Right ventricle myocardium inferior (tissue), 1 donor: Measurements from ENCODE around the gene UBAP1L. TPM values are rescaled to one million over a fixed set of nuclear protein-coding genes. Genes with fewer than 3 reads are reported as not detected.
"Not testable (repeated sequence)": the region's sequence is repeated elsewhere in the genome, so short reads cannot be mapped to it uniquely, and the experiment has no call there.

Experiments
- ATAC-seq: fragments of 200-7000 bp; cut with Tn5 transposase; one replicate; pipeline ENCODE4 v1.9.1; 2020; ENCODE audit warnings: mild to moderate bottlenecking, moderate library complexity
- DNase-seq: peaks from one replicate; pipeline ENCODE4 v3.0.0; 2021; ENCODE audit errors: missing footprints
- intact Hi-C: fragments of 100-400 bp; cut with DNase I; formaldehyde crosslinking; loops from one replicate; pipeline ENCODE4 v1.11.0; 2022
- long read RNA-seq: library from polyadenylated mRNA; unstranded; transcript quantifications from one replicate; pipeline ENCODE4 v2.0.0, GENCODE V29; 2021
- total RNA-seq: library from RNA; stranded (reverse); fragmentation: NEBNext Ultra II Directional; extraction: Animal tissue kit (Norgen Biotek cat#: 25700); gene quantifications from one replicate; pipeline ENCODE4 v1.2.1, GENCODE V29; 2021
- donor health status: DM: no; HTN: yes; CAD: no; lungs with severe emphysema.

The UBAP1L gene
- 1.5 TPM for total RNA-seq
- long read RNA-seq: 0 reads

- ATAC-seq: no peak
These were observed at the start of gene UBAP1L for GRCh38 chr15:65115086-65115485. Gene UBAP1L (minus strand): TSS chr15:65115200. CDS start chr15:65106215, 8,985 bp downstream.

DNA sequence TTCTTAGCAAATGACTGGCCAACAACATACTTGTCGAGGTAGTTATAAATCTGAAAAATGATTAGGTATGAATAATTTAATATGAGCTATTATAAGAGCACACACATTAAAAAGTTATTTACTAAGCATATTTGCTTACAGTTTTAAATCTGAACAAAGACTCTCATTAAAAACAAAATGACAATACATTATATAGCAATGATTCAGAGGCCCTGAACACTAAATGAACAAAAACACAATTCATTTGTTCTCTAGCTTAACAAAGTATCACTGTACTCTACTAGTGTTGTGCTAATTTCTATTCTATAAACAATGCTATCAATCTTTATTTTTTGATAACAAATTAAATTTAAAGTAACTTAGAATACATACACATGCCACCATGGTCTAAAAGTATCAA lies 49.1 kb upstream of the UBAP1L start:
- intact Hi-C loops: no loop called here
- ATAC-seq (no peak), DNase-seq (no peak)

More at GRCh38 chr15:65115086-65115485, at the start of gene UBAP1L:
- intact Hi-C loops: no loop called here
- no peak for DNase-seq

DNA sequence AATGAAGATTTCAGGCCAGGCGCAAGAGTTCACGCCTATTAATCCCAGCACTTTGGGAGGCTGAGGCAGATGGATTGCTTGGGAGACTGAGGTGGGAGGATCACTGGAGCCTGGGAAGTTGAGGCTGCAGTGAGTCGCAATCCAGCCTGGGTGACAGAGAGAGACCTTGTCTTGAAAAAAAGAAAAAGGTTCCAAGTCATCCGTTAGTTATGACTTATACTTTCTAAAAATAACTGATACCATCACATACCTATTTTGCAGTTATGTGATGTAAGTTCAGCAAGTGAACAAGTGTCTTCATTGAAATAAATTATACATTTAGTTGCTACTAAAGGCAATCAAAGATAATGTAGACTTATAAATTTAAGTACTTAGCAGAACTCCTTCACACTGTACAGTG lies 48.0 kb upstream of the UBAP1L start:
- ATAC-seq: no peak
- intact Hi-C loops: no loop called here
- no peak for DNase-seq

DNA sequence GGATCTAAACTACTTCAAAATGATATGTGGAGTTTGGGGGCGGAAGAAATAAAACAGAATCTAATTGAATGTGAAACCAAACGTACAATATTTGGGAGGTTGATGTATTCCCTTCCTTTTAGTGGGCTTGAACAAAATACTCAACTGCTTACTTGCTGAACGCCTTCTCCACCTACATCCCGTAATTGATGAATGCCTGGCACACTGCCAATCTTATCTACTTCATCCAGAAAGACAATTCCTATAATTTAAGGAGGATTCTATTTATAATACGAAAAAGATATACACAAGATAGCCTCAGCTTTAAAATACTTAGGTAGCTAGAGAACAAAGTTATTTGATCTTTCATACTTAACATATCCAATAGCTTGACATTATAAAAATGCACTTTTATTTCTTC lies 41.7 kb upstream of the UBAP1L start:
- DNase-seq: no peak
- intact Hi-C loops: no loop called here
- no peak for ATAC-seq

DNA sequence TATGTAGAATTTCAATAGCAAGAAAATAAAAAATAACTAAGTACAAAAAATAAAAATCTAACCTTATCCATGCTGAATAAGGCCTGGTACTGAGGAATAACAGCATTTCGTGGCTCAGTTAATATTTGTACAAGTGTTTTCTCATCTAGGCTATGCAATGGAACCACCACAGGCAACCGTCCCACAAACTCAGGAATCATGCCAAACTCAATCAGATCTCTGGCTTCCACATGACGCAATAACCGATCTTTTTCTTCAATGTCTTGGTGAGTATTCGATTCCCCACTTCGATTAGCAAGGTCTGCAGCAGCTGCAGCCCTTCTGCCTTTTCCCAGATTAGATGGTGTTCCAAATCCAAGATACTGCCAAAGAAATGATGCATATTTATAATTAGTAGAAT lies 39.7 kb upstream of the UBAP1L start:
- DNase-seq: no peak
- ATAC-seq: no peak
- intact Hi-C loops: no loop called here

DNA sequence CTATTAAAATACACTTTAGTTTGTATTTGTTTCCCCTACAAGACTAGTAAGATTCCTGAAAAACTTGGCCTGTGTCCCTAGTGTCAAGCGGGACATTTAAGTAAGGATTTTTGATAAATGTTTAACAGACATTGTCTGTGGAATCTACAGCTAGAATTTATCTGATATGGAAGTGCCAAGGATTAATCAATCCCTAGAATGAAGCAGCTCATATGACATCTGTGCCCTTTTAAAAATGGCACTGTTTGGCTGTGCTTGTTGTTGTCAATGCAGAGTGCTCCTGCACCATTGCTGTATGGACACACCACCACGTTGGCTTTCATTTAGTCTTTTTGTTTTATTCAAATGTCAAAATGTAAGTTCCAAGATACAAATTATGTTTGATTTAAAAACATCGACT lies 32.9 kb upstream of the UBAP1L start:
- intact Hi-C loops: no loop called here
- ATAC-seq: no peak
- no peak for DNase-seq

- intact Hi-C loops: no loop called here
These were observed 31.4 kb upstream of the UBAP1L start for GRCh38 chr15:65146438-65146837.

DNA sequence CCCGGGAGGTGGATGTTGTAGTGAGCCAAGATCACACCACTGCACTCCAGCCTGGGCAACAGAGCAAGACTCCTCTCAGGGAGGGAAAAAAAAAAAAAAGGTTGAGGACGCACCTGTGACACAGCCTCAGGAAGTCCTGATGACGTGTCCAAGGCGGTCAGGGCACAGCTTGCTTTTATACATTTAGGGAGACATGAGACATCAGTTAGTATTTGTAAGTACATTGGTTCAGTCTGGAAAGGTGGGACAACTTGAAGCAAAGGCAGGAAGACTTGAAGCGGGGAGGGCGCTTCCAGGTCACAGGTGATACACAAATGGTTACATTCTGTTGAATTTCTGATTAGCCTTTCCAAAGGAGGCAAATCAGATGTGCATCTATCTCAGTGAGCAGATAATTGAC lies 23.6 kb upstream of the UBAP1L start:
- intact Hi-C loops: loop anchor here (10.0 kb wide), 1 partner anchor 46 kb away; the partner anchor contains the start of gene CLPX
- DNase-seq, ATAC-seq: not testable (repeated sequence)

More at GRCh38 chr15:65146438-65146837, 31.4 kb upstream of the UBAP1L start:
- no peak for ATAC-seq
- DNase-seq: no peak

GRCh38 chr15:65137893-65138292 lies 22.9 kb upstream of the UBAP1L start:
- not testable (repeated sequence) for DNase-seq, ATAC-seq
- intact Hi-C loops: loop anchor here (10.0 kb wide), 1 partner anchor 47 kb away; the partner anchor contains the start of gene CLPX

DNA sequence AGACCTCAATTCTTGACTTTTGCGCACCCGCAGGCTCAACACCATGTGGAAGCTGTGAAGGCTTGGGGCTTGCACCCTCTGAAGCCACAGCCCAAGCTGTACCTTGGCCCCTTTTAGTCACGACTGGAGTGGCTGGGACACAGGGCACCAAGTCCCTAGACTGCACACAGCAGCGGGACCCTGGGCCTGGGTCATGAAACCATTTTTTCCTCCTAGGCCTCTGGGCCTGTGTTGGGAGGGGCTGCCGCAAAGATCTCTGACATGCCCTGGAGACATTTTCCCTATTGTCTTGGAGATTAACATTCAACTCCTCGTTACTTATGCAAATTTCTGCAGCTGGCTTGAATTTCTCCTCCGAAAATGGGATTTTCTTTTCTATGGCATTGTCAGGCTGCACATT lies 22.1 kb upstream of the UBAP1L start:
- not testable (repeated sequence) for DNase-seq, ATAC-seq
- intact Hi-C loops: loop anchor here (10.0 kb wide), 1 partner anchor 48 kb away; the partner anchor contains the start of gene CLPX

DNA sequence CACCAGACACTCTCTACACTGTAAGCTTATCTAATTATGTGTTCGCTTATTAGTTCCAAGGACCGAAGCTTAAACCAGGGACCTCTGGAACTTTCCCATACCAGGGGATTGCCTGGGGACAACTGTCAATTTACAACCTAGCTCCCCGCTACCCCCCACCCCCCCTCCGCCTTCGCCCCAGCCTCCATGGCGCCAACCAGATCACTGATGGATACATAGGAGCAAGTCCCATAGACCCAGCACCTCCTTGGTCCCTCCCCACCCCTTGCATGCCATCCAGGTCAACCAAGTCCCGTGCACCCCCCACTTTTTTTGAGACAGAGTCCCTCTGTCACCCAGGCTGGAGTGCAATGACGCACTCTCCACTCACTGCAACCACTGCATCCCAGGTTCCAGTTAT lies 19.5 kb upstream of the UBAP1L start:
- intact Hi-C loops: loop anchor here (10.0 kb wide), 1 partner anchor 50 kb away; the partner anchor contains the start of gene CLPX

DNA sequence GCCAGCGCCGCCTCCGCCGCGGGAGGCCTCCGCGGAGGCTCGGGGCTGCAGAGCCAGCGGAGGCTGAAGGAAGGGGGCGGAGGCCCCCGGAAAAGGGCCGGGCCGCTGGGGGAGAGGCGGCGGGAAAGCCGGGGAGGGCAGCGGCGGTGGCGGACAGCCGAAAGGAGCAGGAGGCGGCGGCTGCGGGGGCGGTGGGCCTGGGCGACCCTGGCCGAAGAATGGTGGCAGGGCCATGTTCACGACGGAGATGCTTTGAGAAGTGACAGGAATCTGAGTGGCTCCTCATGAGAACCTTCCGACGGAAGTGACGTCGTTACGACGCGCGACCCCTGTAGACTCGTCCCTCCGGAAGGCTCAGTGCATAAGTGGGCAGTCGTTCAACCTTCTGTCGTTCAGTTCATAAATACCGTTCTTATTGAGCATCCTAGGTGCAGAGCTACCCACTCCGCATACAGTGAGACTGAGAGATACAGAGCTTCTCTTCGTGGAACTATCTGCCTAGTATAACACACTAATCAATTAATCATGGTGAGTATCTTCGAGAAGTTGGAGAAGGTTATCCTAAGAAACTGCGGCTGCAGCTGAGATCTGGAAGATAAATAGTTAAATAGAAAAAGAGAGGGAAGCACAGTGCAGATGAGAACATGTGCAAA lies 18.7 kb upstream of the UBAP1L start, which contains the start of gene PDCD7:
TSS of gene PDCD7 (minus strand) at position 261 of the 653 bp plus-strand sequence. CDS start at position 234, 27 bp downstream.
- DNase-seq (peak; percentile 94), ATAC-seq (peak; percentile 94)
- intact Hi-C loops: loop anchor here (10.0 kb wide), 1 partner anchor 51 kb away; the partner anchor contains the start of gene CLPX

More for the DNA sequence above, 19.5 kb upstream of the UBAP1L start:
- DNase-seq: no peak
- ATAC-seq: no peak

DNA sequence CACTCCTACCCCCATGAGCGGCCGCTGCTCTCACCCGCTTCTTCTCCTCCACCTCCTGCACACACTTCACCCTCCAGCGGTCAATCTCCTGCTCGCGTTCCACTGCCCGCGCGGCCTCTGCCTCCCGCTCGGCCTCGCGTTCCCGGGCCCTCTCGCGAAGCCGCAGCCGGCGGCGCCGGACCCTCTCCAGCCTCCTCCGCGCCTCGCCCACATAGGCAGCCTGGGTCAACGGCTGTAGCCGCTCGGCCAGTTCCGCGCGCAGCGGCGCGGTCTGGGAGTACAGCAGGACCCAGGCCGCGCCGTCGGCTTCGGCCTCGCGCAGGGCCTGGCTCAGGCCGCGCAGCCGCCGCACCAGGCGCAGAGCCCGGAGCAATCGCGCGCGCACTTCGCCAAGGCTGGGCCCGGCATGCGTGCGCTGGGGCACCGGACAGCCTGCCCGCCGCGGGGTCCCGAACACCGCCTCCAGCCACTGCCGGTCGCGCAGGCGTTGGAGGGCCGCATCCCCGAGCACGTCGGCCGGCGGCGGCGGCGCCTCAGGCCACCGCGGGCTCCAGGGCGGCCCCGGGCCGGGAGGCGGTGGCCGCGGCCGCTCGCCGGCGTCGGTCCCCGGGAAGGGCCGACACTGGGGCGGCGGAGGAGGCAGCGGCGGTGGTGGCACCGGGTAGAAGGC lies 18.0 kb upstream of the UBAP1L start:
- intact Hi-C loops: loop anchor here (10.0 kb wide), 1 partner anchor 52 kb away; the partner anchor contains the start of gene CLPX
- DNase-seq (peak; percentile 84), ATAC-seq (peak; percentile 47)

- DNase-seq: no peak
These were observed 15.9 kb upstream of the UBAP1L start for GRCh38 chr15:65130941-65131340.

GRCh38 chr15:65115542-65115941 lies 542 bp upstream of the UBAP1L start:
- intact Hi-C loops: no loop called here
- ATAC-seq (no peak), DNase-seq (no peak)

More at GRCh38 chr15:65130941-65131340, 15.9 kb upstream of the UBAP1L start:
- ATAC-seq: no peak
- intact Hi-C loops: loop anchor here (10.0 kb wide), 1 partner anchor 54 kb away; the partner anchor contains the start of gene CLPX

DNA sequence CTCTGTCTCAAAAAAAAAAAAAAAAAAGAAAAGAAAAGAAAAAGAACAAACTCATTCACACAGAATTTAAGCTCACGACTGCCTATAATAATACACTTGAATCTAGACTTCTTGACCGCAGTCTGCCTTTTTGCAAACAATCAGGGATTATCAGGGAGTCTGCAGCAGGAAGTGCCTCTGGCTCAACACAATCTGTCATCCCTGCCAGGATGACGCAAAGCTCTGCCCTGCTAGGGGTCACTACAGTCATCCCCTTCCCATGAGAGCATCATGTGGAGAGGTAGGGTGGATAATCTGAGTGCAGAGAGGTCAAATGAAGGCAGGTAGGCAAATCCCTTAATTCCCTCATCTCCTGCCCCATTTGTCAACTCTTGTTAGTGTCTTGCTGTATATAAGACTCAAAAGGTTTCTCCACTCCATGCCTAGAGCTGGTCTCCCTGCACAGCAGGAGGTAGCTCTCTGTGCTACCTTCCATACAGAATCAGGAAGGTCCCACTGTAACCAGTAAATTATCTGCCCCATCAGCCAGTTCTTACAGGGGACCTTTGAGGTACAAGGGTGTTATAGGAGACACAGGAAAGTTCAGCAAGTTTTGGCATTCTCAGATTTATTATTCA lies 4.2 kb downstream of the UBAP1L start:
- intact Hi-C loops: no loop called here
- no peak for DNase-seq
- peak; percentile 64 for ATAC-seq

DNA sequence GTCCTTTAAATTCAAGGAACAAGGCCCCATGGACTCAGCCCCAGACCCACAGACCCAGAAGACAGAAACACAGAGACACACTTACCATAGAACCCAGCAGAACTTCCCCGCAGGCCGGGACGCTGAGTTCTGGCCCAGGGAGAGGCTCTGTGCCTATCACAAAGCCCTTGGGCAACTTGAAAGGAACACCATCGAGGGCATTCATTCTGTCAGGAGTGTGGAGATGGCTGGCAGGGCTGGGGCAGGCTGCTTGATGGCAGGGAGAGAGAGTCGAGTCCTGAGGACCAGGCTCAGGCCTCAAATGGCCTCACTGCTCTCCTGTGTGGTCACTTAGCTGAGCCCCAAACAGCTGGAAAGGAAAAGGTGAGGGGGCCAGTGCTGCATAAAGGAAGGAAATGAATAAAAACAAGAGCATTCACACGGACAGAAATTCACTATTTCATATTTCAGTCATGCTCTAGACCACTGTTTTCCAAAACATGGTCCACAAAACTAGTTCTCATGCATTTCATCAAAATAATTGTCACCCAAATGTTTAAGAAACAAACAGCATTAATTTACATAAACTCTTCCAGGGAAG lies 8.9 kb downstream of the UBAP1L start:
- ATAC-seq: no peak
- intact Hi-C loops: no loop called here

GRCh38 chr15:65105038-65105437 lies 10.0 kb downstream of the UBAP1L start:
- DNase-seq: no peak
- no peak for ATAC-seq
- intact Hi-C loops: no loop called here

More for the DNA sequence above, 8.9 kb downstream of the UBAP1L start:
- DNase-seq: no peak

DNA sequence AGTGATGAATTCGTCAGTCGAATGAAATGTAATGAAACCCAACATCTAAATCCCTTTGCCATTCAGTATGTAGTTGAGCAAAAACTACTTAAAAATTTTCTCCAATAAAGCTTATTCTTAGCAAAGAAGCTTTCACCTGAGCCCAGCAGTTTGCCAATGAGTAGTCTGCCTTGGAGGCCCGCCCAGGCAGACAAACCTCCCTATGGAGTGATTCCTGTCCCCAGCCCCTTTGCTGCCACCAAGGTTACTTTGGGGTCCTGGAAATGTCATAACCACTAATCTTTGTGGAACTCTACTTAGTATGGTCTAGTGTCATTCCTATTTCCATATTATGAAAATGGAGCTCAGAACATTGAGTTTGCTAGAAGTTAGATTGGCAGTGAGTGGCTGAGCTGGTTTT lies 12.1 kb downstream of the UBAP1L start:
- DNase-seq: no peak
- intact Hi-C loops: loop anchor here (5.0 kb wide), 1 partner anchor 71 kb away; no protein-coding TSS in a partner anchor
- no peak for ATAC-seq
